NCI-H1417 treated with DMSO at 0.1 percent for 48 hours (cell line): Measurements from ENCODE around the gene NR1H4.
"Not testable (repeated sequence)": the region's sequence is repeated elsewhere in the genome, so short reads cannot be mapped to it uniquely, and the experiment has no call there.

ENCODE experiments used
- DNase-seq: peaks from one replicate; lab custom pipeline; 2025; lab: John Stamatoyannopoulos, UW

The NR1H4 gene

GRCh38 chr12:100518376-100518775, 44.7 kb downstream of the NR1H4 start:
- DNase-seq: no peak

GRCh38 chr12:100520048-100520769, 46.5 kb downstream of the NR1H4 start:
- no peak for DNase-seq

GRCh38 chr12:100521958-100522357, 48.3 kb downstream of the NR1H4 start:
- no peak for DNase-seq

- DNase-seq: no peak
Measured at GRCh38 chr12:100528034-100528433, 54.4 kb downstream of the NR1H4 start.

- DNase-seq: no peak
Measured at GRCh38 chr12:100528471-100529127, 54.9 kb downstream of the NR1H4 start.

- no peak for DNase-seq
Measured at GRCh38 chr12:100529756-100530350, 56.2 kb downstream of the NR1H4 start.

GRCh38 chr12:100533376-100533775, 59.7 kb downstream of the NR1H4 start:
- no peak for DNase-seq

- no peak for DNase-seq
Measured at GRCh38 chr12:100534625-100535227, 61.1 kb downstream of the NR1H4 start.

GRCh38 chr12:100539202-100539601, 65.5 kb downstream of the NR1H4 start:
- DNase-seq: no peak

GRCh38 chr12:100544165-100544564, 70.5 kb downstream of the NR1H4 start:
- no peak for DNase-seq

GRCh38 chr12:100545092-100545491, 71.4 kb downstream of the NR1H4 start:
- DNase-seq: no peak

GRCh38 chr12:100553936-100554335, 80.3 kb downstream of the NR1H4 start:
- DNase-seq: no peak

GRCh38 chr12:100554608-100555077, 81.0 kb downstream of the NR1H4 start:
- peak; percentile 69 for DNase-seq

GRCh38 chr12:100555722-100556121, 82.1 kb downstream of the NR1H4 start:
- no peak for DNase-seq

GRCh38 chr12:100557357-100557756, 83.7 kb downstream of the NR1H4 start:
- no peak for DNase-seq

- DNase-seq: not testable (repeated sequence)
Measured at GRCh38 chr12:100559261-100559660, 85.6 kb downstream of the NR1H4 start.

- DNase-seq: no peak
Measured at GRCh38 chr12:100564090-100564489, 90.4 kb downstream of the NR1H4 start.

- DNase-seq: no peak
Measured at GRCh38 chr12:100564905-100565467, 91.3 kb downstream of the NR1H4 start.

- no peak for DNase-seq
Measured at GRCh38 chr12:100565987-100566545, 92.4 kb downstream of the NR1H4 start.

GRCh38 chr12:100566887-100567637, 93.4 kb downstream of the NR1H4 start:
- no peak for DNase-seq

GRCh38 chr12:100567945-100568344, 94.3 kb downstream of the NR1H4 start:
- no peak for DNase-seq
